Endodermal cell (in vitro differentiated cells): ENCODE results near the gene SPAG16. TPM values are rescaled to one million over a fixed set of nuclear protein-coding genes. Genes with fewer than 3 reads are reported as not detected.

ENCODE experiments used
- DNase-seq: peaks from one replicate; pipeline ENCODE4 v3.0.0-alpha.2; 2017
- H3K27ac ChIP-seq: 2 replicates; pipeline ENCODE4 v1.5.1; 2013; ENCODE audit warnings: mild to moderate bottlenecking, low read depth, low read length, moderate library complexity
- H3K27me3 ChIP-seq: 2 replicates; pipeline ENCODE4 v1.6.1; 2013; ENCODE audit warnings: mild to moderate bottlenecking, low read length, moderate library complexity; ENCODE audit not compliant: insufficient read depth, control insufficient read depth, poor library complexity, severe bottlenecking
- H3K36me3 ChIP-seq: 2 replicates; pipeline ENCODE4 v1.7.0; 2013; ENCODE audit warnings: mild to moderate bottlenecking, low read length, moderate library complexity; ENCODE audit not compliant: control insufficient read depth, insufficient read depth
- H3K4me1 ChIP-seq: one replicate; pipeline ENCODE4 v1.7.0; 2013; ENCODE audit warnings: low read length; ENCODE audit not compliant: control insufficient read depth, insufficient read depth
- H3K4me3 ChIP-seq: 2 replicates; pipeline ENCODE4 v1.5.1; 2013; ENCODE audit warnings: mild to moderate bottlenecking, low read length, moderate library complexity
- H3K9ac ChIP-seq: 2 replicates; pipeline ENCODE4 v1.6.1; 2013; ENCODE audit warnings: mild to moderate bottlenecking, low read length, moderate library complexity; ENCODE audit not compliant: poor library complexity, severe bottlenecking; ENCODE audit errors: extremely low read depth
- H3K9me3 ChIP-seq: 2 replicates; pipeline ENCODE4 v1.6.1; 2013; ENCODE audit warnings: mild to moderate bottlenecking, low read length, moderate library complexity; ENCODE audit not compliant: control insufficient read depth
- H3K27ac Mint-ChIP-seq: 2 replicates; pipeline ENCODE4 v1.8.0; 2020; ENCODE audit warnings: mixed read lengths
- H3K27me3 Mint-ChIP-seq: 2 replicates; pipeline ENCODE4 v1.8.0; 2021; ENCODE audit warnings: mild to moderate bottlenecking, mixed read lengths; ENCODE audit not compliant: insufficient read depth
- H3K36me3 Mint-ChIP-seq: 2 replicates; pipeline ENCODE4 v1.8.0; 2020; ENCODE audit warnings: low read depth, mixed read lengths
- H3K4me1 Mint-ChIP-seq: 2 replicates; pipeline ENCODE4 v1.8.0; 2020; ENCODE audit warnings: mixed read lengths
- H3K4me3 Mint-ChIP-seq: 2 replicates; pipeline ENCODE4 v1.8.0; 2020; ENCODE audit warnings: mild to moderate bottlenecking, moderate library complexity, mixed read lengths
- H3K9me3 Mint-ChIP-seq: 2 replicates; pipeline ENCODE4 v1.8.0; 2020; ENCODE audit warnings: mild to moderate bottlenecking, mixed read lengths
- CTCF ChIP-seq: fragments of 200-600 bp; sonication (generic); conservative IDR thresholded peaks from 2 replicates; pipeline ENCODE4 v1.5.0; 2021; ENCODE audit warnings: antibody characterized with exemption, mild to moderate bottlenecking
- WGBS, 2 experiments: methylation state at CpG; one replicate each; pipeline versions ENCODE4 v1.1.5 to v1.1.7; 2013; ENCODE audit warnings: missing lambda C conversion rate in 2 of 2, mixed read lengths in 1 of 2; ENCODE audit not compliant: insufficient coverage in 1 of 2, insufficient read length in 1 of 2; 5-methylcytosine and 5-hydroxymethylcytosine counted together
- total RNA-seq, 2 donors: library from RNA; stranded (reverse); fragmentation: NEBNext Ultra II Directional in 1 of 2; extraction: Animal tissue kit (Norgen Biotek cat#: 25700) in 1 of 2; gene quantifications; 2 replicates in 1 of 2; 3 replicates in 1 of 2; pipeline ENCODE4 v1.2.1, GENCODE V29; 2021

SPAG16 gene
- total RNA-seq, 2 donors from 2014 or later = 27.8 to 38.2 TPM

GRCh38 chr2:213476641-213477040 is 192.4 kb downstream of the SPAG16 start:
- Histone ChIP-seq H3K4me1 (no peaks in the 10 kb centered on the region), H3K9ac (no peak overlapping the region)
- H3K4me3 Mint-ChIP-seq = no peak overlapping the region

GRCh38 chr2:213490087-213490486 is 205.8 kb downstream of the SPAG16 start:
- no peak overlapping the region for H3K27ac Mint-ChIP-seq
- H3K9ac ChIP-seq = no peak overlapping the region
- no peaks in the 10 kb centered on the region for H3K4me1 Mint-ChIP-seq
- no peaks in the 10 kb centered on the region for H3K27me3 ChIP-seq
- H3K4me3 ChIP-seq = no peak overlapping the region
- peak; percentile 34 for TF ChIP-seq CTCF
- no peaks in the 10 kb centered on the region for H3K36me3 Mint-ChIP-seq
- no peak overlapping the region for H3K4me3 Mint-ChIP-seq
- H3K27me3 Mint-ChIP-seq = no peaks in the 10 kb centered on the region
- no peaks in the 10 kb centered on the region for H3K9me3 Mint-ChIP-seq
- H3K9me3 ChIP-seq = no peaks in the 10 kb centered on the region
- H3K36me3 ChIP-seq = no peaks in the 10 kb centered on the region
- H3K4me1 ChIP-seq = no peaks in the 10 kb centered on the region
- DNase-seq = no peak
- no peak overlapping the region for H3K27ac ChIP-seq

More at GRCh38 chr2:213476641-213477040, 192.4 kb downstream of the SPAG16 start:
- H3K4me3 ChIP-seq = no peak overlapping the region
- H3K27ac ChIP-seq = no peak overlapping the region
- Mint-ChIP-seq H3K27ac (no peak overlapping the region), H3K27me3 (no peaks in the 10 kb centered on the region), H3K36me3 (no peaks in the 10 kb centered on the region), H3K4me1 (no peaks in the 10 kb centered on the region), H3K9me3 (peaks cover 55% of the 10 kb centered on the region)
- H3K27me3 ChIP-seq = no peaks in the 10 kb centered on the region
- H3K36me3 ChIP-seq = no peaks in the 10 kb centered on the region
- 84 to 100% methylated on average over 1 to 4 of the region's 4 CpGs for WGBS, 2 experiments
- no peak for DNase-seq
- peaks cover 28% of the 10 kb centered on the region for H3K9me3 ChIP-seq
- TF ChIP-seq CTCF = no peak

- no peak overlapping the region for H3K27ac Mint-ChIP-seq
- Histone ChIP-seq H3K4me1 (no peaks in the 10 kb centered on the region), H3K9ac (no peak overlapping the region), H3K9me3 (no peaks in the 10 kb centered on the region), H3K36me3 (no peaks in the 10 kb centered on the region), H3K27ac (no peak overlapping the region), H3K4me3 (no peak overlapping the region), H3K27me3 (no peaks in the 10 kb centered on the region)
- H3K27me3 Mint-ChIP-seq = no peaks in the 10 kb centered on the region
- no peak overlapping the region for H3K4me3 Mint-ChIP-seq
- H3K9me3 Mint-ChIP-seq = no peaks in the 10 kb centered on the region
- WGBS, 2 experiments = 76 to 89% methylated on average over 1 of the region's 1 CpG
- TF ChIP-seq CTCF = no peak
- DNase-seq = no peak
- H3K4me1 Mint-ChIP-seq = no peaks in the 10 kb centered on the region
- no peaks in the 10 kb centered on the region for H3K36me3 Mint-ChIP-seq
Observed at GRCh38 chr2:213491376-213491775, 207.1 kb downstream of the SPAG16 start.
